Muscle layer of duodenum (tissue), 2 donors: ENCODE data around the gene IGF2BP2.

Experiments
- H3K27ac ChIP-seq: one replicate; pipeline ENCODE4 v1.7.0; 2013; ENCODE audit warnings: mild to moderate bottlenecking, low read length
- H3K27me3 ChIP-seq: one replicate; pipeline ENCODE4 v1.7.0; 2013; ENCODE audit warnings: low read depth, mild to moderate bottlenecking, control low read depth, low read length
- H3K36me3 ChIP-seq, 2 donors: one replicate each; pipeline ENCODE4 v1.7.0; 2013; ENCODE audit warnings: low read length in 2 of 2, control low read depth in 1 of 2, mild to moderate bottlenecking in 1 of 2; ENCODE audit not compliant: insufficient read depth in 2 of 2, control insufficient read depth in 1 of 2
- H3K4me1 ChIP-seq, 2 donors: one replicate each; pipeline ENCODE4 v1.7.0; 2013; ENCODE audit warnings: low read length in 2 of 2, mild to moderate bottlenecking in 2 of 2, control low read depth in 1 of 2, moderate library complexity in 1 of 2; ENCODE audit not compliant: insufficient read depth in 2 of 2, control insufficient read depth in 1 of 2
- H3K4me3 ChIP-seq, 2 donors: one replicate each; pipeline ENCODE4 v1.7.0; 2013; ENCODE audit warnings: low read length in 2 of 2, low read depth in 1 of 2, mild to moderate bottlenecking in 1 of 2
- H3K9me3 ChIP-seq, 2 donors: one replicate each; pipeline ENCODE4 v1.7.0; 2013; ENCODE audit warnings: low read length in 2 of 2, control low read depth in 1 of 2, mild to moderate bottlenecking in 1 of 2; ENCODE audit not compliant: control insufficient read depth in 1 of 2
- donor health status: healthy.

Gene IGF2BP2

GRCh38 chr3:185837414-185837813 is 12.6 kb upstream of the IGF2BP2 start:
- Histone ChIP-seq H3K27me3 (no peaks in the 10 kb centered on the region), H3K27ac (no peak overlapping the region), H3K4me1 (no peaks in the 10 kb centered on the region), H3K36me3 (no peaks in the 10 kb centered on the region), H3K4me3 (no peak overlapping the region), H3K9me3 (no peaks in the 10 kb centered on the region)

- H3K4me3 ChIP-seq, result no peak overlapping the region
- no peaks in the 10 kb centered on the region for H3K4me1 ChIP-seq
- no peaks in the 10 kb centered on the region for H3K27me3 ChIP-seq
- H3K9me3 ChIP-seq, result no peaks in the 10 kb centered on the region
- H3K27ac ChIP-seq, result no peak overlapping the region
- no peaks in the 10 kb centered on the region for H3K36me3 ChIP-seq
Measured at GRCh38 chr3:185831990-185832389, 7.1 kb upstream of the IGF2BP2 start.

GRCh38 chr3:185831195-185831594 is 6.4 kb upstream of the IGF2BP2 start:
- H3K27ac ChIP-seq, result no peak overlapping the region
- no peaks in the 10 kb centered on the region for H3K9me3 ChIP-seq
- peaks cover 0 to 3% of the 10 kb centered on the region in 2 donors for H3K4me1 ChIP-seq
- no peak overlapping the region for H3K4me3 ChIP-seq
- no peaks in the 10 kb centered on the region for H3K36me3 ChIP-seq
- H3K27me3 ChIP-seq, result no peaks in the 10 kb centered on the region

GRCh38 chr3:185830018-185830797 is 5.4 kb upstream of the IGF2BP2 start:
- Histone ChIP-seq H3K9me3 (no peaks in the 10 kb centered on the region), H3K27me3 (no peaks in the 10 kb centered on the region), H3K4me1 (peaks cover 0 to 11% of the 10 kb centered on the region in 2 donors), H3K27ac (no peak overlapping the region), H3K4me3 (no peak overlapping the region), H3K36me3 (no peaks in the 10 kb centered on the region)

DNA sequence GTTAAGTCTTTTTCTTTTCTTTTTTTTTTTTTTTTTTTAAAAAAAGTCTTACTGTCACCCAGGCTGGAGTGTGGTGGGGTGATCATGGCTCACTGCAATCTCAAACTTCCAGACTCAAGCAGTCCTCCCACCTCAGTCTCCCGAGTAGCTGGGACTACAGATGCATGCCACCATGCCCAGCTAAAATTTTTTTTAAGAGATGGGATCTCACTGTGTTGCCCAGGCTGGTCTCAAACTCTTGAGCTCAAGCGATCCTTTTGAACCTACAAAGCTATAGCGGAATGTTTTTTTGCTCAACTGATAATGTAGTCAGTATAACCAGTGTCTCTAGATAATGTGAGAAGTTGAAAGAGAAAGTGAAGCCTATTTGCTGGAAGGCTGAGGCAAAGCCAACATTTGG is 3.9 kb upstream of the IGF2BP2 start:
- Histone ChIP-seq H3K4me3 (no peak overlapping the region), H3K36me3 (no peaks in the 10 kb centered on the region), H3K27me3 (no peaks in the 10 kb centered on the region), H3K9me3 (no peaks in the 10 kb centered on the region), H3K27ac (no peak overlapping the region), H3K4me1 (peaks cover 0 to 18% of the 10 kb centered on the region in 2 donors)

DNA sequence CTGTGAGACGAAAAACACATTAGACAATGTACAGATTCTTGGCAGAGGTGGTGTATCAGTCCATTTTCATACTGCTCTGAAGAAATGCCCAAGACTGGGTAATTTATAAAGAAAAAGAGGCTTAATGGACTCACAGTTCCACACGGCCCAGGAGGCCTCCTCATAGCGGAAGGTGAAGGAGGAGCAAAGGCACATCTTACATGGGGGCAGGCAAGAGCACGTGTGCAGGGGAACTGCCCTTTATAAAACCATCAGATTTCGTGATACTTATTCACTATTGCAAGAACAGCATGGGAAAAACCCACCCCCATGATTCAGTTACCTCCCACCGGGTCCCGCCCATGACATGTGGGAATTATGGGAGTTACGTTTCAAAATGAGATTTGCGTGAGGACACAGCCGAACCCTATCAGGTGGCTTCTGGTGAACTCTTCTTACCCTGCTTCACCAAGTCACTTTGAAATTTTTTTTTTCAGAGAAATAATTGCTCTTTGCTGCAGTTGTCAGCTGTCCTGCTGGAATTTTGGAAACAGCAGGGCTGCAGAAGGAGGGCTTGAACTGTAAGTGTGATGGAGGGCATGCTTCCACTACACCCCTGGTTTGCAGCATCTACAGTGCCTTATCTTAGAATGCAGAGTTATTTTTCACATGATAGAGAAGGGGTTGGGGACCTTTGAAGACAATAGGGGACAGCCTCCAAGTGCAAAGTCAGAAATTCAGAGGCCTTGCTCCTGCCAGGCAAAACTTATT is 2.9 kb upstream of the IGF2BP2 start:
- H3K9me3 ChIP-seq, result no peaks in the 10 kb centered on the region
- no peak overlapping the region for H3K4me3 ChIP-seq
- H3K36me3 ChIP-seq, result no peaks in the 10 kb centered on the region
- H3K27me3 ChIP-seq, result no peaks in the 10 kb centered on the region
- peaks cover 0 to 28% of the 10 kb centered on the region in 2 donors for H3K4me1 ChIP-seq
- no peak overlapping the region for H3K27ac ChIP-seq

- Histone ChIP-seq H3K4me3 (peak overlapping the region; percentile 55 to 75), H3K27ac (no peak overlapping the region), H3K27me3 (no peaks in the 10 kb centered on the region), H3K36me3 (no peaks in the 10 kb centered on the region), H3K9me3 (no peaks in the 10 kb centered on the region), H3K4me1 (peaks cover 0 to 31% of the 10 kb centered on the region in 2 donors)
Measured at GRCh38 chr3:185825639-185826481, 1.0 kb upstream of the IGF2BP2 start.

- no peaks in the 10 kb centered on the region for H3K27me3 ChIP-seq
- peak overlapping the region; percentile 46 to 68 for H3K4me3 ChIP-seq
- H3K4me1 ChIP-seq, result peaks cover 3 to 31% of the 10 kb centered on the region in 2 donors
- H3K27ac ChIP-seq, result no peak overlapping the region
- no peaks in the 10 kb centered on the region for H3K36me3 ChIP-seq
- no peaks in the 10 kb centered on the region for H3K9me3 ChIP-seq
Measured at GRCh38 chr3:185824051-185825005, 514 bp downstream of the IGF2BP2 start.

DNA sequence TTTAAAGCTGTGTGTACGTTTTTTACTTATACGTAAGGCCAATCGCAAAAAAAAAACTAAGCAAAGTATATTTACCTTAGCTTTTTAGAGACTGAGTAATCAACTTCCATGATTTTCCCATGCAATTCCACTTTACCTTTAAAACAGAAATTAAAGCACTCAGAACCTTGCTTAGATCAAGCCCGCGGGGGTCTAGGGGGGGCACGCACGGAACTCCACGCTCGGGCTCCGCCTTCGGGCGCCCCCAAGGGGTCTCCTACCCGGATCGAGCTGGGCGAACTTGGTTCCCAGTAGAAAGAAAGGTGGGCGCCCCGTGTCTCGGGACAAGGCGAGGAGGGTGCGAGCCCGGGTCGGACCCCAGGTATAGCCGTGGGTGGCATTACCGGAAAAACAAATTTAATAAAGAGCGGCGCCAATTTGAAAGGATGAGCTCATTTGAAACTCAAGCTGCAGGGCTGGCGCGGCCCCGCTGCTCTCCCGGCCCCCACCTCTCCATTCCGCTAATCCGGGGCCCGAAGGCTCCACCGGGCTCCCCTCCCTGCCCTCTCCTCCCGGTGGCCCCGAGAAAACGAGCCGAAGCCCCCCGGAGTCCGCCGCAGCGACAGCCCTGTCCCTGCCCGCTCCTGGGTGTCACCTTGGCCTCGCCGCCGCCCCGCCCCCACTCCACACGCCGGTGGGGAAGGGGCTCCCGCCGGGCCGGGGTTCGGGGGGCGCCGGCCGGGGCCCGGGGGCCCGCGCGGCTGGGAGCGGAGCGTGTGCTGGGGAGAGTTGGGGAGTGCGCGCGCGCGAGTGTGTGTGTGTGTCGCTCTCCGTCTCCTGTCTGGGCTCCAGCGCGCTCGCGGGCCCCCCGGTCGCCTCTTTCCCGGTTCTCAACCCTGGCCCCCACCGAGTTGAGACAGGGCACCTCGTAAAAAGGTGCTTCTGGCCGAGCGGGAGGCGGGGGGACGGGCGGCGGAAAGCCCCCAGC is 1.5 kb downstream of the IGF2BP2 start:
- Histone ChIP-seq H3K4me3 (peak overlapping the region; percentile 63 to 68), H3K27me3 (no peaks in the 10 kb centered on the region), H3K36me3 (no peaks in the 10 kb centered on the region), H3K4me1 (peaks cover 3 to 31% of the 10 kb centered on the region in 2 donors), H3K9me3 (no peaks in the 10 kb centered on the region), H3K27ac (peak overlapping the region; percentile 45)
